ENCODE measurements around the gene COL27A1. TPM values are rescaled to one million over a fixed set of nuclear protein-coding genes. Genes with fewer than 3 reads are reported as not detected.

COL27A1 gene
- total RNA-seq, 1 donor from 2014 or later: 1.3 TPM

- TF ChIP-seq CTCF (IDR thresholded peaks at IDR 0.05; ENCODE audit: insufficient read depth, low read length, severe bottlenecking): no peak
- FAIRE-seq (no peak), DNase-seq (ENCODE audit: low read depth) (no peak)
- Histone ChIP-seq H3K36me3 (ENCODE audit: control insufficient read depth, insufficient read depth, low read length) (peaks cover 11% of the 10 kb centered on the region), H3K4me3 (ENCODE audit: low read depth, low read length) (no peak overlapping the region), H3K27me3 (ENCODE audit: control insufficient read depth, insufficient read depth, low read length) (no peaks in the 10 kb centered on the region)
Measured at GRCh38 chr9:114237781-114238180, 82.4 kb downstream of the COL27A1 start.

- no peak for TF ChIP-seq CTCF (IDR thresholded peaks at IDR 0.05; ENCODE audit: insufficient read depth, low read length, severe bottlenecking)
- peaks cover 11% of the 10 kb centered on the region for H3K36me3 ChIP-seq (ENCODE audit: control insufficient read depth, insufficient read depth, low read length)
- FAIRE-seq (no peak), DNase-seq (ENCODE audit: low read depth) (no peak)
- no peaks in the 10 kb centered on the region for H3K27me3 ChIP-seq (ENCODE audit: control insufficient read depth, insufficient read depth, low read length)
- no peak overlapping the region for H3K4me3 ChIP-seq (ENCODE audit: low read depth, low read length)
Measured at GRCh38 chr9:114238472-114238871, 83.1 kb downstream of the COL27A1 start.

GRCh38 chr9:114238891-114239875, 83.8 kb downstream of the COL27A1 start:
- peak; percentile 32 for FAIRE-seq
- peak; percentile 17 for TF ChIP-seq CTCF (IDR thresholded peaks at IDR 0.05; ENCODE audit: insufficient read depth, low read length, severe bottlenecking)
- no peak overlapping the region for H3K4me3 ChIP-seq (ENCODE audit: low read depth, low read length)

GRCh38 chr9:114240216-114240615, 84.9 kb downstream of the COL27A1 start:
- Histone ChIP-seq H3K36me3 (ENCODE audit: control insufficient read depth, insufficient read depth, low read length) (peaks cover 12% of the 10 kb centered on the region), H3K27me3 (ENCODE audit: control insufficient read depth, insufficient read depth, low read length) (no peaks in the 10 kb centered on the region), H3K4me3 (ENCODE audit: low read depth, low read length) (no peak overlapping the region)
- DNase-seq (ENCODE audit: low read depth) (no peak), FAIRE-seq (no peak)
- no peak for TF ChIP-seq CTCF (IDR thresholded peaks at IDR 0.05; ENCODE audit: insufficient read depth, low read length, severe bottlenecking)

More at GRCh38 chr9:114238891-114239875, 83.8 kb downstream of the COL27A1 start:
- Histone ChIP-seq H3K27me3 (ENCODE audit: control insufficient read depth, insufficient read depth, low read length) (no peaks in the 10 kb centered on the region), H3K36me3 (ENCODE audit: control insufficient read depth, insufficient read depth, low read length) (peaks cover 11% of the 10 kb centered on the region)
- peak; percentile 8 for DNase-seq (ENCODE audit: low read depth)

- H3K36me3 ChIP-seq (ENCODE audit: control insufficient read depth, insufficient read depth, low read length): peaks cover 12% of the 10 kb centered on the region
- TF ChIP-seq CTCF (IDR thresholded peaks at IDR 0.05; ENCODE audit: insufficient read depth, low read length, severe bottlenecking): no peak
- FAIRE-seq (no peak), DNase-seq (ENCODE audit: low read depth) (no peak)
- no peaks in the 10 kb centered on the region for H3K27me3 ChIP-seq (ENCODE audit: control insufficient read depth, insufficient read depth, low read length)
- H3K4me3 ChIP-seq (ENCODE audit: low read depth, low read length): no peak overlapping the region
Measured at GRCh38 chr9:114240647-114241558, 85.6 kb downstream of the COL27A1 start.
